NCI-H146 (cell line): ENCODE measurements around the gene PPIL3.
A peak's percentile ranks its signal among the peaks of the same experiment; 100 is the strongest.

ENCODE experiments used
- DNase-seq: peaks from one replicate; lab custom pipeline; 2025; lab: John Stamatoyannopoulos, UW

PPIL3 gene

DNA sequence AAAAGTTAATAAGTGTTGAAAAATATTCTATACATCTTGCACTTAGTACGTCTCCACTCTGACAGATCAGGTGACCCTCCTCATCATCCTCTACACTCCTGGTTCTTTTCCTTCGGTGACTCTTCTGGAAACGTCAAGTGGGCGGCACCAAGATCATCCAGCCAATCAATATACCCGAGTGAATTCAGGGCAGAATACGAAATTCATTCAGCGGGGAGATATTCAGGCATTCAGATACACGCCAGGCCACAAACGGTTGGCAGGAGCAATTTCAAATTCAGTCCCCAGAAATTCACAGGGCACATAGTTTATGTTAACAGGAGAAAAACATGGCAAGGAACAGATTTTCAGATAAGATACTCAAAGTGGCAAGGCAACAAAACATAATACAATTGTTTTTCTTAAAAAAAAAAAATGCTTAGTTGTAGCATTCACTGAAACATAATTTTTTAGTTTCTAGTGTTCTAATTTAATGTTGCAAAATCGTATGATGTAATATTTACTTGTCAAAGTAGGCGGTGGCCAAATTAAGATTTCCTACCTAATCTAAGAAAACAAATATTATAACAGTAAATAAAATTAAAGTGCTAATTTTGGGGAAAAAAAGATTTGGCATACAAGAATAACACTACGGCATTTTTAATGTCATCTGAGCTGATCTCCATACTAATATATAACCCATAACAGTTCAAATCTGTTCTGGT is 28.6 kb downstream of the PPIL3 start:
- no peak for DNase-seq

DNA sequence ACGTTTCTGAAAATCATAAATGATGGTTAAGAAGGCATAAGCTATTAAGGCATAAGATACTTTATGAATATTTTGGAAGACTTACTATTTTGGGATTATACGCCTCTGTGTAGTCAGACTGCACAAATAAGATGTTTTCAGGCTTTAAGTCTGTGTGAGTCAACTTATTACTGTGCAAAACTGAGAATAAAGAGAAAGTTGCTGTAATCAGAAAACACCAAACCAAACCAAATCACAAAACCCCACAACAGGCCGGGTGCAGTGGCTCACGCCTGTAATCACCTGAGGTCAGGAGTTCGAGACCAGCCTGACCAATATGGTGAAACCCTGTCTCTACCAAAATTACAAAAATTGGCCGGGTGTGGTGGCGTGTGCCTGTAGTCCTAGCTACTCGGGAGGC is 32.1 kb downstream of the PPIL3 start:
- DNase-seq, result no peak

DNA sequence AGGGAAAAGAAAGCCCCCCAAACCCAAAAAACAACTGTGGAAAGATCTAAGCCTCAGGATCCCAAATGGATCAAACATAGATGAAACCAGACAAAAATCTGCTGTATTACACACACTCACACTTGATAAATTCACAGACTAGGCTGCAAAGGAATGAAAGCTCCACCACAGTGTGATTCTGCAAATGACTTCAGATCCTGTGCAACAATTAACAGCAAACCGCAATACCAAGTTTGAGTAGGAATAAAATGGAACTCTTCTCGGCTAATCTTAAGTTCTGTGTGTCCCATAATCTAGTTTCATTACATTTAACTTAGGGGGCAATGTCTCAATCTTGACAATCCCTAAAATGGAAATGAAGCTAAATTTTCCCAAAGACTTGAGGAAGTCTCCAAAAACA is 36.3 kb downstream of the PPIL3 start:
- no peak for DNase-seq

DNA sequence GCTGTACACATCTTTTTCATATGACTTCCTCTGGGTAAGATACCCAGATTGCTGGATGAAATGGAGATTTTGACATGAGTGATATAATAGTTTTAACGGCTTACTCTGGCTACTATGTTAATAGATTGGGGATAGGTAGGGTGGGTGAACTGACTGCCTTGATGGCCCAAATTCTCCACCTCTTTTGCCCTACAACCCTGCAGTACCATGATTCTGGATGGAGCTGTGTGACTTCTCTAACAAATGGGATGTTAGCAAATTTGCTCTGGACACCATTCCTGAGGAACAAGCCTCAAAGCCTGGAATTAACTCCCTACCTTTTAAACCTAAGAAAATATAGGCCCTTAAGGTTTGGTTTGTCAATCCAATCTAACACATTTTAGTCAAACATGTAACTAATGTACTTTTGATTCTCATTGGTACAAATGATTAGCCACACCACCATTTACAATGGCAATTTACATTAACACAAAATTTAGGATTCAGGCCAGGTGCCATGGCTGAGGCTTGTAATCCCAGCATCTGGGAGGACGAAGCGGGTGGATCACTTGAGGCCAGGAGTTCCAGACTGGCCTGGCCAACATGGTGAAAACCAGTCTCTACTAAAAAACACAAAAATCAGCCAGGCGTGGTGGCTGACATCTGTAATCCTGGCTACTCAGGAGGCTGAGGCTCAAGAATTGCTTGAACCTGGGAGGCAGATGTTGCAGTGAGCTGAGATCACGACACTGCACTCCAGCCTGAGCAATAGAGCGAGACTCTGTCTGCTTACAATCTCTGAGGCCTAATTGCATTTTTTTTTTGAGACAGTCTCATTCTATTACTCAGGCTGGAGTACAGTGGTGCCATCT is 37.3 kb downstream of the PPIL3 start:
- DNase-seq, result no peak

DNA sequence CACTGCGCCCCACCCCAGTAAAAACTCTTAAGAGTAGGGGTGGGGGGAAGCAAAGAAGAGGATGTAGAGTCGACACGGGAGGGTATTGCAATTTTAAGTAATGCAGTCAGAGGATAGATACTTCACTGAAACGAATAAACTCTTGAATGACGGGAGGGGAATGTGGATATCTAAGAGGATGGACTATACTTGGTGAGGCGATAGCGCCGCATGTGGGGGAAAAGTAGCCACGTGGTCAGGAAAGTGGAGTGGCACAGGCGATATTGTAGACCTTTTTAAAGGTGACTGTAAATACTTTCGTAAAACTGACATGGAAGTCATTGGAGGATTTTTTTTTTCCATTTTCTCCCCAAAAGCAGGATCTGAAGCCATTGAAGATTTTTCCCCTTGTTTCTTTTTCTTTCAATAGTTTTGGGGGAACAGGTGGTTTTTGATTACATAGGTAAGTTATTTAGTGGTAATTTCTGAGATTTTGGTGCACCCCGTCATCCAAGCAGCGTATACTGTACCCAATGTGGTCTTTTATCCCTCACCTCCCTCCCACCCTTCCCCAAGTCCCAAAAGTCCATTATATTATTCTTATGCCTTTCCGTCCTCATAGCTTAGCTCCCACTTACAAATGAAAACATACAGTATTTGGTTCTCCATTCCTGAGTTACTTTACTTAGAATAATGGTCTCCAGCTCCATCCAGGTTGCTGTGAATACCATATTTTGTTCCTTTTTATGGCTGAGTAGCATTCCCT is 38.2 kb downstream of the PPIL3 start:
- DNase-seq, result no peak

DNA sequence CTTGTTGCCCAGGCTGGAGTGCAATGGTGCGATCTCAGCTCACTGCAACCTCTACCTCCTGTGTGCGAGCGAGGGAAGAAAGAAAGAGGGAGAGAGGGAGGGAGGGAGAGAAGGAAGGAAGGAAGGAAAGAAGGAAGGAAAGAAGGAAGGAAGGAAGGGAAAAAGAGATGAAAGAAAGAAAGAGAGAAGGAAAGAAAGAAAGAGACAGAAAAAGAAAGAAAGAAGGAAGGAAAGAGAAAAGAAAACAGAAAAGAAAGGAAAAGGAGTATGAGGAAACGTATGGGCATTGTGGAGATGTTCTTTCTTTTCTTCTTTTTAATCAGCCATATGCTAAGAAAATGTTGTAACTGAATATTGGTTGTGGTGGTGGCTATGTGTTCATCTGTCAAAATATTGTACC is 40.9 kb downstream of the PPIL3 start:
- no peak for DNase-seq

DNA sequence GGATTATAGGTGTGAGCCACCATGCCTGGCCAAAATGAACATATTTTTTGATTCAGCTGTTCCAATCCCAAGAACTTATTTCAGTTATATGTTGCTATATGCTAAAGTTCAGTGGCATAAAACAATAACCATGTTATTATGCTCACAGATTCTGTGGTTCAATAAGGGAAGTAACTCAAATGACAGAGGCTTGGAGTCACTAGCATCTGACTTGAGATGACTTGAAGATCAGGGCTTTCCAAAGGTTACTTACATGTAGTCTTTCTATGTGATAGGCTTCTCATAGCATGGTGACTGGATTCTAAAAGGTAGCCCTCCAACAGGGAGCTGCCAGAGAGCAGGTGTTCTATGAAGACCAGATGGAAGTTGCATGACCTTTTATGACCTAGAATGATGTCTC is 41.6 kb downstream of the PPIL3 start:
- peak; percentile 28 for DNase-seq

DNA sequence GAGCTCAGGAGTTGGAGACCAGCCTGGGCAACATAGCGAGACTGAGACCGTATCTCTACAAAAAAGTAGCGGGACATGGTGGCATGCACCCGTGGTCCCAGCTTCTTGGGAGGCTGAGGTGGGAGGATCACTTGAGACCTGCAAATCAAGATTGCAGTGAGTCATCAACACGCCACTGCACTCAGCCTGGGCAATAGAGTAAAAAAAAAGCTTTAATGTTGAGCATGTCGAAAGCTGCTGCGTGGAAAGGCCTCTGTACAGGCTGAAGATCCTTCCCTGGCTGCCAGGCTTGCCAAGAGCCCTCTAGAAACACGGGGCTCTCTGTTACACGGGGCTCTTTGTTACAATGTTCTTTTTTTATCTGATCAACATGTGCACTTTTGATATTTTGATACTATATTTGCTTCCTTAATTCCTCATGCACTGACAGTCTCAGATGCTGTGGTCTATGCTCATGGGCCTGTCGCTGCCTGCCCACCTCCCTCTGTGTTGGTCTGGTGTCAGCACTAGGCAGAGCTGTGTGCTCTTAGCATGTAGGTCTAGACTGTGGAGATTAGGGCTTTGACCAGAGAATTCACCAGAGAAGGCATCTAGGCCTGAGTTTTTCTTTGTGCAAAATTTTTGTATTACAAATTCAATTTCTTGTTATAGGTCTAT is 43.1 kb downstream of the PPIL3 start:
- DNase-seq, result no peak

DNA sequence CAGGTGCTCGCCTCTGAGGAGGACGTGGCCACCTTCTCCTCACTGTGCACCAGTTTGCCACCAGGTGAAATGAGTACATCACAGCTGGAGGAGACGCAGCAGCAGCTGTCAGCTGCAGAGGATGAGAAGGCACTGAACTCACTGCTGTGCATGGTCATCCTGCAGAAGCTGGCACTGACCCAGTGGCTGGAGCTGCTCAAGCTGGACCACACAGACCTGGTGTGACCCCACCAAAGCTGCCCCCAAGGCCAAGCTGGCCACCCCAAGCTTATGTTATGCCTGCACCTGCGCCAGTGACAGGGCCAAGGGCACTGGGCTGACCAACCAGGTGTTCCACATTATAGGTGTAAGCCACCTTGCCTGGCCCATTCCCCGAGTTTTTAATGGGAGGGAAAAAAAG is 43.7 kb downstream of the PPIL3 start:
- no peak for DNase-seq

DNA sequence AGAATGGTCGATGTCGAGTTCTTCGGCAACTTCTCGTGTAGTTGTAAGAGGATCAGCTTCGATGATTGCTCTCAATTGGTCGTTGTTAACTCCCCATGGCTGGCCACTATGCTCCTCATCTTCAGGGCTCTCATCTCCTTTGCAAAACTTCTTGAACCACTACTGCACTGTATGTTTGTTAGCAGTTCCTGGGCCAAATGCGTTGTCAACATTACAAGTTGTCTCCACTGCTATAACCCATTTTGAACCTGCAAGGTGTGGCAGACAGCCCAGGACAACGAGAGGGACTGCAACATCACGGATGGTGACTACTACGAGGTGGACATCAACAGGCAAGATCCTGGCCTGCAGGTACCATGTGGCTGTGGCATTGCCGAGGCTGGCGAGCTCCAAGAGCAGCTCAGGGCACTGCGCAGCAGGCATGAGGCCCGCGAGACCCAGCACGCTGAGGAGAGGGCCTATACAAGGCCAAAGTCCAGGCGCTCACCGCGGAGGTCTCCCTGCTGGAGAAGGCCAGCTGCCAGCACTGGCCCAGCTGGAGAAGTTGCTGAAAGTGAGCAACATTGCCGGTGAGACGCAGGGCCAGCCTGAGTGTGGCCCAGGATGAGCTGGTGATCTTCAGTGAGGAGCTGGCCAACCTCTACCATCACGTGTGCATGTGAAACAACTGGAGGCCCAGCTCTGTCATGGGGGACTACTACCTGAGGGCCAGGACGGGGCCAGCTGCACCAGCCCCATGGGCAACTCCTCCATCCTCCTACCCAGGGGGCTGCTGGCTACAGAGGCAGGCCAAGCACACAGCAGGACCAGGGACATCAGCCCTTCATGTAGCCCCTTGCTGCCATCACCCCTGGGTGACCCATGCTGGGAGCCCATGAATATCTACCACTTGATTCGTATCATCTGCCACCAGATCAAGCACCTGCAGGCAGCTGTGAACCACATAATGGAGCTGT is 44.6 kb downstream of the PPIL3 start:
- DNase-seq, result no peak

DNA sequence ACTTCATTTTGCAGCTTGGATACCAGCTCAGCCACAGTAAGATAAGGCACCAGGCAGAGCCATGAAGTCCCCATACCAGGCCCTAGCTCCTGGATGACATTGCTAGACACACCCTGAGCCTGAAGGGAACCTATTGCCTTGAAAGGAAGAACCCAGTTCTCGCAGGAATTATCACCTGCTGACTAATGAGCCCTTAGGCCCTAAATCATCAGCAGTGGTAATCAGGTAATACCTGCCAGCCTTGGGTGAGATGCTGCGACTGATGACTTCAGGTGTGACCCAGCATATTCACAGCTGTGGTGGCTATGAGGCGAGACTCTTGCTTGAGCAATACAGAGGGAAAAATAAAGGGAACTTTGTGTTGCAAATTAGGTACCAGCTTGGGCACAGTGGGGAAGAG is 49.4 kb downstream of the PPIL3 start:
- no peak for DNase-seq

DNA sequence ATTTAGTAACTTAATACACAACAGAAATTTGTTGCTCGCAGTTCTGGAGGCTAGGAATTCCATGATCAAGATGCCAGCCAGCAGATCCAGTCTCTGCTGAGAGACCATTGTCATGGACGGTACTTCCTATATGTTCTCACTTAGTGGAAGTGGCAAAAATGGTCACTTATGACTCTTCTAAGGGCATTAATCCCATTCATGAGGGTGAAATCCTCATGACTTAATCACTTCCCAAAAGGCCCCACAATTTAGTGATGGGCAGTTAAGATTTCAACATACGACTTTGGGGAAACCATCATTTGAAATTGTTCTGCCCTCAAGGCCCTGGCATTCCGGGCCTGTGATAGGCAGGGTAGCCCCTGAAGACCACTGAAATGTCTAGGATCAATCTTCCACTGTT is 54.2 kb downstream of the PPIL3 start:
- no peak for DNase-seq

DNA sequence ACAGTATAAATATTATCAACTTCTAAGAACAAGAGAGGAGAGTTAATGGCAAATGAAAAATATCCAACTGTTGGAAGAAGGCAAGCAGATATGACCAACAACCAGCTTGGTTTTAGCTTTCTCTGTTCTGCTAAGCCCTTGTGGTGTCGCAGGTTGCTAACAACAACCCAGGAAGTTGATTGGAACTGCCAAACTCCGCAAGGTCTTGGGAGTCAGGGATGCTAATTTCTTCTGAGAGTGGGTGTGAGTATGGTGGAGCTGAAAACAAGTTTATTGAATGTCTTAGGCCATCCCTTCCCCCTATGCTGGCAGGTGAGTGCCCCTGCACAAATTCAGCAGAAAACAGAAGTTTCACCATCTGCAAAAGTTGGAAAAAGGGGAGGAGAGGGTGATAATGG is 59.6 kb downstream of the PPIL3 start:
- DNase-seq, result no peak

DNA sequence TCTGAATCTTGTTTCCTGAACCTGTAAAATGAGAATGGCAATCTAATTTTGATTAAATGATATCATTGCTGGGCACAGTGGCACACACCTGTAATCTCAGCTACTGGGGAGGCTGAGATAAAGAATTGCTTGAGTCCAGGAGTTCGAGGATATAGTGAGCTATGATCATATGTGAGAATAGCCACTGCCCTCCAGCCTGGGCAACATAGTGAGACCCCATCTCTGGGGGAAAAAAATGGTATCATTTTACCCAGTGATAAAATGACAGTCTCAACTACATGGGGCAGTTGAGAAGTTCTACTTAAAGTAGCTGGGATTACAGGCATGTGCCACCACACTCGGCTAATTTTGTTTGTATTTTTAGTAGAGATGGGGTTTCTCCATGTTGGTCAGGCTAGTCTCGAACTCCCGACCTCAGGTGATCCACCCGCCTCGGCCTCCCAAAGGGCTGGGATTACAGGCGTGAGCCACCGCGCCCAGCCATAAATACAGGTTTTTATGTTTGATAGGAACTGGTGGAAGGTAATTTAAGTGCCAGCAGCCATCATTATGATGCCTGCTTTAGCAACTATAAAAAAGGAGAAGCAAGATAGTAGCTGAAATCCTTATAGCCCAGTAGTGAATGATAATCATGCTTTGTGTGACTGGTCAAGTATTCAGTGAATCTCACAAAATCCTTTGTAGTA is 60.2 kb downstream of the PPIL3 start:
- DNase-seq, result no peak

DNA sequence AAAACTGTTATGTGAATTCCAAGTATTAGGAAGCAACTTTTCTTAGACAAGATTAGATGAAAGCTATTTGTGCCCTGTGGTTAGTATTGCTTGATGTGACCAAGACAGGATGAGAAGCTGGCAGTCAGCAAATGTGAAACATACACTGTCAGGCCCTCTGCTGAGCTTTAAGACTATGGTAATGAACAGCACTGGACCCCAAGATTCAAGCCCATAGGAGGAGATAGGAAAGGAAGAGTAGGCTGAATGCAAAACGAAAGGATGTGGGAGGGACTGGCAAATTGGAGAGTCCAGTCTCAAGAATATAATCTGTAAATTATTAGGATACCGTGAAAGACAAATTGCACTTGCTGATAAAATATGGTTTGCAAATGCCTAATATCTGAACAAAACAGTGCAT is 60.8 kb downstream of the PPIL3 start:
- DNase-seq, result no peak

DNA sequence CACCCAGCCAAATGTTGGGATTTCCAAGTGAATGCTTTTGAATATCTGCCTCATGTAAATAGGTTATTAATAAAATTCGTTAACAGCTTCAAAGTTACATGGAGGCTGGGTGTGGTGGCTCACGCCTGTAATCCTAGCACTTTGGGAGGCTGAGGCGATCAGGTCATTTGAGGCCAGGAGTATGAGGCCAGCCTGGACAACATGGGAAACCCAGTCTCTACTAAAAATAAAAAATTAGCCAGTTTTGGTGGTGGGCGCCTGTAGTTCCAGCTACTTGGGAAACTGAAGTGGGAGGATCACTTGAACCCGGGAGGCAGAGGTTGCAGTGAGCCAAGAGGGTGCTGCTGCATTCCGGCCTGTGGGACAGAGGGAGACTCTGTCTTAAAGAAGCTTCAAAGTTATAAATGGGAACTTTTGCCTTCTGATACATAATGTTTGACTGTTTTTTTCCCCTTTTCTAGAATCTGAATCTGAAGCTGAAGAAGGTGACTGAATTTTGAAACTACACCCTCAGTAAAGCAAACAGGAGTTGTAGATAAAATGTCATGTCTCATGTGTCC is 67.1 kb downstream of the PPIL3 start:
- DNase-seq, result no peak
